Right atrium auricular region (tissue), 2 donors: ENCODE data around the gene HES4. TPM values are rescaled to one million over a fixed set of nuclear protein-coding genes. Genes with fewer than 3 reads are reported as not detected.

Experiments used
- DNase-seq: peaks from one replicate; pipeline ENCODE4 v3.0.0-alpha.2; 2019; ENCODE audit warnings: low spot score
- H3K27ac ChIP-seq, 2 donors: fragments of 200-600 bp; sonication (generic); 1 replicate in 1 of 2; 2 replicates in 1 of 2; pipeline ENCODE4 v1.5.1; 2016 to 2019
- H3K27me3 ChIP-seq, 2 donors: fragments of 200-600 bp; sonication (generic); one replicate each; pipeline versions ENCODE4 v1.5.1 to v1.6.0; 2017 to 2019
- H3K36me3 ChIP-seq: fragments of 200-600 bp; sonication (generic); one replicate; pipeline ENCODE4 v1.5.1; 2016
- H3K4me1 ChIP-seq, 2 donors: fragments of 200-600 bp; sonication (generic); one replicate each; pipeline versions ENCODE4 v1.5.1 to v1.6.0; 2017 to 2019
- H3K4me3 ChIP-seq, 2 donors: fragments of 200-600 bp; sonication (generic); 1 replicate in 1 of 2; 2 replicates in 1 of 2; pipeline ENCODE4 v1.5.1; 2017 to 2019; ENCODE audit warnings: mild to moderate bottlenecking in 1 of 2, moderate library complexity in 1 of 2
- H3K9me3 ChIP-seq, 2 donors: fragments of 200-600 bp; sonication (generic); one replicate each; pipeline ENCODE4 v1.5.1; 2019
- CTCF ChIP-seq, 2 donors: fragments of 200-600 bp; sonication (generic); IDR thresholded peaks; one replicate each; pipeline ENCODE4 v1.5.1; 2019; ENCODE audit warnings: antibody characterized with exemption in 2 of 2
- total RNA-seq, 2 donors: library from RNA; depleted of rRNA; stranded (reverse); fragments of >200 nt; gene quantifications; one replicate each; pipeline ENCODE4 v1.1.0, GENCODE V29; 2016

HES4 gene
- 10 to 100 TPM; 31.8 to 68.4 TPM for total RNA-seq

- Histone ChIP-seq H3K27me3 (no peaks in the 10 kb centered on the region), H3K27ac (peak within 1 kb of the TSS; percentile 99), H3K4me3 (peak within 1 kb of the TSS; percentile 80 to 81), H3K4me1 (peaks cover 0 to 49% of the 10 kb centered on the region in 2 donors), H3K9me3 (no peaks in the 10 kb centered on the region), H3K36me3 (no peaks in the 10 kb centered on the region)
- TF ChIP-seq CTCF (IDR thresholded peaks at IDR 0.05), result no peak
- DNase-seq, result peak; percentile 96
Observed at GRCh38 chr1:999725-1000356, at the start of gene HES4. TSS of gene HES4 (minus strand) at chr1:1000097. CDS start at chr1:999973, 124 bp downstream.

- H3K36me3 ChIP-seq, result peaks cover 14% of the 10 kb centered on the region
- no peak for DNase-seq
- H3K4me3 ChIP-seq, result no peak overlapping the region
- no peak for TF ChIP-seq CTCF (IDR thresholded peaks at IDR 0.05)
- no peaks in the 10 kb centered on the region for H3K27me3 ChIP-seq
- H3K9me3 ChIP-seq, result no peaks in the 10 kb centered on the region
- no peak overlapping the region for H3K27ac ChIP-seq
- H3K4me1 ChIP-seq, result no peaks in the 10 kb centered on the region
Observed at GRCh38 chr1:1048765-1049164, 48.9 kb upstream of the HES4 start.

GRCh38 chr1:1047963-1048362 is 48.1 kb upstream of the HES4 start:
- H3K36me3 ChIP-seq, result peaks cover 14% of the 10 kb centered on the region
- H3K9me3 ChIP-seq, result no peaks in the 10 kb centered on the region
- H3K4me3 ChIP-seq, result no peak overlapping the region
- no peaks in the 10 kb centered on the region for H3K27me3 ChIP-seq
- no peaks in the 10 kb centered on the region for H3K4me1 ChIP-seq
- no peak overlapping the region for H3K27ac ChIP-seq
- no peak for TF ChIP-seq CTCF (IDR thresholded peaks at IDR 0.05)
- DNase-seq, result no peak

- Histone ChIP-seq H3K9me3 (no peaks in the 10 kb centered on the region), H3K36me3 (peaks cover 14% of the 10 kb centered on the region), H3K27ac (no peak overlapping the region), H3K27me3 (no peaks in the 10 kb centered on the region), H3K4me1 (no peaks in the 10 kb centered on the region), H3K4me3 (no peak overlapping the region)
- TF ChIP-seq CTCF (IDR thresholded peaks at IDR 0.05), result no peak
- DNase-seq, result no peak
Observed at GRCh38 chr1:1047407-1047806, 47.5 kb upstream of the HES4 start.

- Histone ChIP-seq H3K4me3 (no peak overlapping the region), H3K27me3 (no peaks in the 10 kb centered on the region), H3K9me3 (no peaks in the 10 kb centered on the region), H3K4me1 (no peaks in the 10 kb centered on the region), H3K36me3 (peaks cover 14% of the 10 kb centered on the region), H3K27ac (no peak overlapping the region)
- DNase-seq, result no peak
- no peak for TF ChIP-seq CTCF (IDR thresholded peaks at IDR 0.05)
Observed at GRCh38 chr1:1046767-1047166, 46.9 kb upstream of the HES4 start.

- Histone ChIP-seq H3K36me3 (peaks cover 14% of the 10 kb centered on the region), H3K9me3 (no peaks in the 10 kb centered on the region), H3K4me1 (no peaks in the 10 kb centered on the region), H3K4me3 (no peak overlapping the region), H3K27me3 (no peaks in the 10 kb centered on the region), H3K27ac (no peak overlapping the region)
- TF ChIP-seq CTCF (IDR thresholded peaks at IDR 0.05), result no peak
- DNase-seq, result no peak
Observed at GRCh38 chr1:1046243-1046642, 46.3 kb upstream of the HES4 start.
